GF-D8 (cell line): ENCODE results near the gene AGAP1.
A peak's percentile ranks its signal among the peaks of the same experiment; 100 is the strongest.

Source experiments
- DNase-seq: peaks from one replicate; lab custom pipeline; 2025; lab: John Stamatoyannopoulos, UW

The AGAP1 gene

DNA sequence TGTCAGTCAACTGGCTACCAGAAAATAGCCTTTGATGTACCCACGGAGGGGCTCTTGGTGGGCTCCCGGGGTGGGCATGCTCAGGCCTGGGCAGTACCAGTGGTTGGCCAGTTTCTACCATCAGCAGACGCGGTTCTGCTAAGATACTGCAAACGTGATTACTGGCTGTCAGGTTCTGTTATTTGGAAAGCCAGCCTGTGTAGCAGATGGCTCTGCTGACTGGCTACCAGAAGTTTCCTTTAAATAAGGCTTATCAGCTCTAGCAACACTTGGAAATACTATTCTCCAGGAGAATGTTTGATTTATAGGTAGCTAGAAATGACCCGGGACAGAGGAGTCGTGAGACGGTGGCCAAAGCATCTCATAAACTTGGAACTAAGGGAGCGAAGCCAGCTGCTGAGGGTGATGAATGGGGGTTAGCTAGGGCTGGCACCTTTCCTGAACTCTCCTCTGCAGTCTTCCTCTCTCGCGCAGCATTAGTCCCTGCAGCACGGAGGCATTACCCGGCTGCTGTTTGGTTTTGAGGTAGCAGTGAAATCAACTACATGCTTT is 171.9 kb downstream of the AGAP1 start:
- no peak for DNase-seq

DNA sequence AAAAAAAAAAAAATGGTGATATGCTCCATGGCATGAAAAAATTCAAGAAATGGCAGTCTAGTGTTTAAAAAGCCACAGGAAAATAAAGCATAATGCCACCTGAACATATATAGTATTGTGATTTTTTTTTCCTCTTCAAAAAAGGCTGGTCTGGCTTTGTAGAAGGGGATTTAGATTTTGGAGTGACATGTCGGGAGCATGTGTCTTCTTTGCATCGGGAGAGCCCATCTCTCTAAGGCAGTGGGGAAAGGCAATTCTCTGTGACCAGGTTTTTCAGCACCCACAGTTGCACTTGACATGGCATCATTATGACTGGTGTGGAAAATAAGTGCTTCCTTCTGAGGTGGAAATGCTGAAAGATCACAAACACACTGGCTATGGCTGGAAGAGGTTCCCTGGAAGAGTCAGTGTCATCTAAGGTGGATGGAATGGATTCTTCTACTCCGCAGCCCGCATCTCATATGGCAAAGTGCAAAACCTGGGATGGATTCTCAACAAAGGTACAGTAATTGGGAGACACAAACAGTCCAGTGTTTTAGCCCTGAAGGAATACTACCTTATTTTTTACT is 172.5 kb downstream of the AGAP1 start:
- no peak for DNase-seq

GRCh38 chr2:235668782-235669181 is 174.9 kb downstream of the AGAP1 start:
- no peak for DNase-seq

DNA sequence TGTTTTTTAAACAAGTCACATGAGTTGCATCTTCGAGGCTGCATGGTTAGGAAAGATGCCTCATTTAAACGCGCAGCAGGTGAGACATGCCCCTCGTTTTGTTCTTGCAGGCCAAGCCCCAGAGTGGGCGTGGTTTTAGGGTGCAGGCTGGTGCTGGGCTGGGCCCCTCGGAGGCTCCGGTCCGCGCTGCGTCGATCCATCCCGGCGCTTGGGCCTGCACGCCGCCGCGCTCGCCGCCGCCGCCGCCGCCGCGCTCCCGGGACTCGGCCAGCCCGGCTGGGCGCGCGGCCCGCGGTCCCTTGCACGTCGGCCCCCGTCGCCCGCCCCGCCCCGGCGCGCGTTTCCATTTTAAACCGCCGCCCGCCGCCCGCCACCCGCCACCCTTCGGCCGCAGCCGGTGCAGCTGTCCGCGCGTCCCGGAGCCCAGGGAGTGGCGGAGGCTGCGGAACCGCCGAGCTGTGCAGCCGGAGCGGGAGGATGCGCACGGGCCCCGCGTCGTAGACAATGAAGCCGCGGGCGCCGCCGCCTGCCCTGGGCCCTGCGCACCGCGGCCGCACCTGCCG is 175.5 kb downstream of the AGAP1 start:
- DNase-seq, result no peak

GRCh38 chr2:235669983-235670962 is 176.4 kb downstream of the AGAP1 start:
- no peak for DNase-seq

DNA sequence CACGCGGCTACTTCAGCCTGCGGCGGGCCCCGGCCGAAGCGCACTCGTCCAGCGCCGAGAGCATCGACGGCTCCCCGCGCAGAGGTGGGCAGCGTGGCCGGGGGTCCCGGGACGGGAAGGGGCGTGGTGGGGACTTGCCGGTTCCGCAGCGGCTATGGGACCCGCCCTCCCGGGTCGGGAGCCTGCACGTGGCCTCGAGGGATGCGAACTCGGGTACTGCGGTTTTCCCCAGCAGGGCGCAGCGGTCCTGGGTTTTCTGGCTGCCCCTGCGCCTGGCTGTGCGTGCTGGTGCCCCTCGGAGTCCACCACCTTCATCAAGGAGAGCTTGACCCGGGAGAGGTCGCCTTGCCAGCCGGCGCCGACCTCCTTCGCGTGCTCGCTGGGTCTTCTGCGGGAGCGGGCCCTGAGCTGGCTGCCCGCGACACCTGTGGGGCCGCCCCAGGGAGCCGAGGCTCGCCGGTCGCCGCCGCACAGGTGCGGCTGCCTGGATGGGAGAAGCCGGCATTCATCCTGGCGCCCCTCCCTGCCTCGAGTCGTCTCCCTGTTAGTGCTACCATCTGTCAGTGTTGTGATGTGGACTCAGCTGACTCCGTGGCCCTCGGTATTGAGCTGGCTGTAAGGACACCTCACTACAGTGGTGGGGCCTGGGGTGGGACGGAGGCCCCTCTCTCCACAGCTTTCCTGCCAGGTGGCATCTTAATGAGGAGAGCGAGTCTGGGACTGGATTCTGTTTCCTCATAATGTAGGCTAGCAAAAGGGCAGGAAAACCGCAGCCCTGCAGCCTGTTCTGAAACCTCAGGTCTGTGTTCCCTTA is 177.3 kb downstream of the AGAP1 start:
- no peak for DNase-seq

DNA sequence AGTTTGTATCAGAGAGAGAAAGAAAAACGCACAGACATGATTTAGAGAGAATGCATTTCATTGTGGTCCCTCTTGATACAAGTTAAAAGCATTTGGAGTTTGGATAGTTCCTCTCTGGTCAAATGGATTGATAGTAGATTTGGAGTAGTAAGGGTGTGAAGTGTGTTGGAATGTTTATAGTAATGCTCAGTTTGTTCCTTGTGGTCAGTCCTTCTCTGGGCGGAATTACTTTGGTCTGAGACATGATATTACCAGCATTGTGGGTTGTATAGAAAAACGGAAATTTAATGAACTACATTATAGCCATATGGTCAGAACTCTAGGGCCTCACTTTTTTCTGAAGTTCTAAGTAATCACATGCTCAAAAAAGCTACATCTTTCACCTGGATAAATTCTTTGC is 178.9 kb downstream of the AGAP1 start:
- no peak for DNase-seq

- no peak for DNase-seq
Measured at GRCh38 chr2:235674146-235674545, 180.3 kb downstream of the AGAP1 start.

GRCh38 chr2:235674812-235675211 is 181.0 kb downstream of the AGAP1 start:
- no peak for DNase-seq

GRCh38 chr2:235675678-235676535 is 182.1 kb downstream of the AGAP1 start:
- no peak for DNase-seq

GRCh38 chr2:235676536-235676799 is 182.6 kb downstream of the AGAP1 start:
- no peak for DNase-seq

GRCh38 chr2:235677276-235677788 is 183.5 kb downstream of the AGAP1 start:
- no peak for DNase-seq

GRCh38 chr2:235677937-235678336 is 184.1 kb downstream of the AGAP1 start:
- DNase-seq, result no peak

DNA sequence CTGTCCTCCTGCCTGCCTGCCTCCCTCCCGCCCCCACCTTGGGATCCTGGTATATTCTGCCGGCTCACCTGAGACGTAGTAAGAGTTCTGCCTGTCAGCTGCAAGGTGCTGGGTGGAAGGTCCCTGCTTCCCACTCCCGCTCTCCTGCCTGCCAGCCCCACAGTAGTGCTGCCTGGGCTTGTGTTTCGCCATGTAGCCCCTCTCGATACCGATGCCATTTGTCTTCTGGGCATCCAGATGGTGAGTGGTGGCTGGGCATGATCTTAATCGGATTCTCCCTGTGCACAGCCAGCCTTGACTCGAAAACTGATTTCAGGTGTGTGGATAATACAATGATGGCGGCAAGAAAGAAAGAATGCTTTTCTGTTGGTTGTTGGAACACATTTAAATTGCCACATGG is 184.9 kb downstream of the AGAP1 start:
- DNase-seq, result no peak

- DNase-seq, result no peak
Measured at GRCh38 chr2:235679471-235679870, 185.6 kb downstream of the AGAP1 start.

DNA sequence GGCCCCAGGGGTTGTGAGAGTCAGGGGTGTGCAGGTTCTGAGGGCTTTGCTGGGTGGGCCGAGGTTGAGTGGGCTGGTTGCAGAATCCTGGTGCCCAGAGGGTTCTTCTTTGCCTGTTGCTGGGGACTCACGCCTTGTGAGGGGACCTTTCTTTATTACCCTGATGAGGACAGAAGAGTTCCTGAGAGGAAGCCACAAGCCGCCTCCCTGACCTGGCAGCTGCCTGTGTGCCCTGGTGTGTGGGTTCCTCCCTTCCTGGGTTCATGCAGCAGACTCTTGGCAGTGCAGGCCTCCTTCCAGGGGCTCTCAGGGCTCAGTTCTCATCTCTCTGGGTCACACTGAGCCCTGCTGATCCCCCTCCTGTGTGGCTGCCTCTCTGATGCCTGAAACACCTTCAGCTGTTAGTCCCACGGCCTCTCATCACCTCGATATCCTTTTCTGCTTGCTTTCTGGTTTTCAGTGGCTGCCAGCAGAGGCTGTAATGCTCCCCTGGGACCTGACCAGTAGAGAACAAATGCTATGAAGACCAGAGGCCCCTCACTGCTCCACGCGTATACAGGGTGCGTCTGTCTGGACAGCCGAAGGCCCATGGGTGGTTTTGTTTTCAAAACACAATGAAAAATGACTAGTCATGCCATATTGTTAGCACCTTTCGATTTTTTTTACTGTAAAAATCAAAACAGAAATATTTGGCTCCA is 191.3 kb downstream of the AGAP1 start:
- peak; percentile 29 for DNase-seq

DNA sequence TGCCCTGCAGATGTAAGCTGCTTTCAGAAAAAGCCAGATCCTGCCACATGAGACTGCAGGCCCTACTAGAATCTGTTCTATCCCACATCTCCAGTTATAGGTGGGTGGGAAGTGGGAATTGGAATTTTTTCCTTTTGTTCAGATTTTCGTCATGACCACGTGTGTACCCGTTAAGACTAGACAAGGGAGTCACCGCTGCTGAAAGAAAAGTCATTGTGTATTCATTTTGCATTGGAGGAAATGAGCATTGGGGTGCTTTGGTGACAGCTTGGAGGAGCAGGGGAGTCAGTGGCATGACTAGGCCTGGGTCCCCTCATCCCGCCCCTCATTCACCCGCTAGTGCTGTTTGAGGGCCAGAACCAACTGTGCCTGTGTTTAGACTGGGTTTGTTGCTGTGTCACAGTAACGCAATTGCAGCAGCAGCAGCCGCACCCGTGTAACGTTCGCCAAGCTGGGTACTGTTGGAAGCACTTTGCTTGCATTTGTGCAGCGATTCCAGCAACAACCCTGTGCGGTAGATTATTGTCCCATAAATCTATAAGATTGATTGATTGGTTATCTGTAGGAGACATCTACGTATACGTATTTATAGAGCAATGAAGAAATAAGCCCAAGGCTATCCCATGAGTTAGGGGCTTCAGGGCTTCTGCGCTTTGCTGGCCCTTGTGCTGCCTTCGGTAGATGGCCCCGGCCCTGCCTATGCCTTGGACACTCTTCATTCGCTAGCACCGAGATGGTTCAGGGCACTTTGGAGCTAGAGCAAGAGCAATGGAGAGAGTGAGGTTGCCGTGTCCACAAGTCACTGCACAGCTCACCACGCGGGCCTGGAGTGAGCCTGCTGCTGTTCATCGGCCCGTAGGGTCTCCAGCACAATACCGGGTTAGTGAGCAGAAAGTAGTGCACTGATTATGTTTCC is 194.9 kb downstream of the AGAP1 start:
- no peak for DNase-seq

- DNase-seq, result no peak
Measured at GRCh38 chr2:235689427-235689853, 195.6 kb downstream of the AGAP1 start.

DNA sequence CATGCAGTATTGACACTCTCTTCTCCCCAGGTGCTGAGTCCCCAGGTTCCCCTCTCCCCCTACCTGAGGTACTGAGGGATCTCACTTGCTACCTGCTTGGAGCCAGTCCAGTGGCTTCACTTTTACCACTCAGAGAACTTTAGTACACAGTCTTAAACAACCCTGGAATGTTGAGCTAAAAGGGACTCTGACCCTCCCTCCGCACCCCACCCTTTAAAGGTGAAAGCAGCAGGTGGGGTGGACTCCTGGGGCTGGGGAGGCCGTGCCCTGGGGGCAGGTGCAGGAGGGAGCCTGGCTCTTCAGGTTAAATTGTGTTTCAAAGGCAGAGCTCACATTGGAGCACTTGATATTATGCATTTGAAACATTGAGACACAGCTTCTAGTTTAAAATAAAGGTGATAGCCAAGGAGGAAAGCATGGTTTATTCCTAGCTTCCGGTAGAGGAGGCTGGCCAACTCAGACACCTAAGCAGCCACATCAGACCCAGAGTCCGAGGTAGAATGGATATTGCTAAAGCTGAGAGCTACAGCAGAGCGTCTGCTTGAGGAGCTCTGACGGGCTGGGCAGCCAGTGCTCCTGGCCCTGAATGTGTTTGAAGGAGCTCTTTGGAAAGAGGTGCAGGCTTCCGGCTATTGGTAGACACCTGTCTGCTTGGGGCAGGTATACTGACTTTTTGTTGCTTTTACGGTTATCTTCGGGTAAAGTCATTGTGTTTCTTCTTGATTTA is 196.4 kb downstream of the AGAP1 start:
- DNase-seq, result no peak
